IMR-90 (cell line): ENCODE results near the gene WBP2. TPM values are rescaled to one million over a fixed set of nuclear protein-coding genes. Genes with fewer than 3 reads are reported as not detected.
A peak's percentile ranks its signal among the peaks of the same experiment; 100 is the strongest.

Experiments used
- ATAC-seq: fragments of 200-7000 bp; cut with Tn5 transposase; 2 replicates; pipeline ENCODE4 v1.9.1; 2020; ENCODE audit warnings: low read depth, mild to moderate bottlenecking, moderate library complexity
- BruUV-seq: library from RNA; stranded (reverse); fragments of 400-500 nt; replicated peaks from 2 replicates; lab custom pipeline; 2021; lab: Mats Ljungman, UMichigan
- CTCF ChIA-PET: fragments of 300-600 bp; formaldehyde crosslinking; extraction: SDS; loops from one replicate; lab custom pipeline; 2021; ENCODE audit warnings: antibody characterized with exemption; lab: Yijun Ruan, JAX
- POLR2A ChIA-PET: fragments of 300-600 bp; sonication (Branson Sonifier 250); formaldehyde crosslinking; loops from one replicate; lab custom pipeline; 2022; ENCODE audit warnings: antibody characterized with exemption; ENCODE audit not compliant: unreplicated experiment; lab: Charles Lee
- DNase-seq: peaks from one replicate; pipeline ENCODE4 v3.0.0; 2013
- H2AFZ ChIP-seq: replicated peaks from 2 replicates; pipeline ENCODE3; 2013; ENCODE audit warnings: low read length, mild to moderate bottlenecking; ENCODE audit not compliant: poor library complexity
- H2AK5ac ChIP-seq: 2 replicates; pipeline ENCODE4 v1.6.1; 2013; ENCODE audit warnings: low read depth, low read length, inconsistent platforms
- H2AK9ac ChIP-seq: replicated peaks from 2 replicates; pipeline ENCODE3; 2013; ENCODE audit warnings: mild to moderate bottlenecking, low read depth, low read length, moderate library complexity; ENCODE audit not compliant: poor library complexity
- H2BK120ac ChIP-seq: 2 replicates; pipeline ENCODE4 v1.6.1; 2013; ENCODE audit warnings: low read depth, low read length, inconsistent platforms
- H2BK15ac ChIP-seq: 3 replicates; pipeline ENCODE4 v1.6.1; 2013; ENCODE audit warnings: low read depth, low read length, inconsistent platforms
- H2BK20ac ChIP-seq: 2 replicates; pipeline ENCODE4 v1.6.1; 2013; ENCODE audit warnings: low read depth, mild to moderate bottlenecking, inconsistent platforms, low read length, moderate library complexity
- H2BK5ac ChIP-seq: 2 replicates; pipeline ENCODE4 v1.6.1; 2013; ENCODE audit warnings: mild to moderate bottlenecking, low read depth, low read length, inconsistent platforms; ENCODE audit not compliant: poor library complexity, severe bottlenecking
- H3K14ac ChIP-seq: replicated peaks from 2 replicates; pipeline ENCODE4 v1.6.1; 2013; ENCODE audit warnings: low read depth, low read length, inconsistent platforms
- H3K18ac ChIP-seq: 2 replicates; pipeline ENCODE4 v1.6.1; 2013; ENCODE audit warnings: low read depth, low read length, control low read depth
- H3K23ac ChIP-seq: 2 replicates; pipeline ENCODE4 v1.6.1; 2013; ENCODE audit warnings: low read depth, low read length, inconsistent platforms
- H3K27ac ChIP-seq: 2 replicates; pipeline ENCODE4 v1.5.1; 2013; ENCODE audit warnings: mild to moderate bottlenecking, control low read depth, low read length; ENCODE audit not compliant: insufficient read depth
- H3K27me3 ChIP-seq: 2 replicates; pipeline ENCODE4 v1.6.1; 2013; ENCODE audit warnings: low read length; ENCODE audit not compliant: control insufficient read depth, insufficient read depth
- H3K36me3 ChIP-seq: 2 replicates; pipeline ENCODE4 v1.6.1; 2013; ENCODE audit warnings: low read length, mixed read lengths; ENCODE audit not compliant: control insufficient read depth, insufficient read depth
- H3K4ac ChIP-seq: 2 replicates; pipeline ENCODE4 v1.6.1; 2013; ENCODE audit warnings: low read depth, low read length, inconsistent platforms
- H3K4me1 ChIP-seq: 2 replicates; pipeline ENCODE4 v1.6.1; 2013; ENCODE audit warnings: low read length, mixed read lengths; ENCODE audit not compliant: control insufficient read depth, insufficient read depth
- H3K4me2 ChIP-seq: 2 replicates; pipeline ENCODE4 v1.6.1; 2013; ENCODE audit warnings: low read depth, mild to moderate bottlenecking, control low read depth, low read length, moderate library complexity
- H3K4me3 ChIP-seq: 2 replicates; pipeline ENCODE4 v1.5.1; 2013; ENCODE audit warnings: low read depth, mild to moderate bottlenecking, control low read depth, low read length, moderate library complexity; ENCODE audit not compliant: insufficient read depth
- H3K56ac ChIP-seq: 2 replicates; pipeline ENCODE4 v1.6.1; 2013; ENCODE audit warnings: low read length, inconsistent platforms; ENCODE audit not compliant: insufficient read depth; ENCODE audit errors: extremely low read depth
- H3K79me1 ChIP-seq, 2 experiments: 2 replicates each; pipeline ENCODE4 v1.6.1; 2013; ENCODE audit warnings: low read length in 2 of 2, inconsistent platforms in 1 of 2, low read depth in 1 of 2
- H3K9ac ChIP-seq: 2 replicates; pipeline ENCODE4 v1.6.1; 2013; ENCODE audit warnings: low read depth, low read length, control low read depth
- H3K9me1 ChIP-seq: 2 replicates; pipeline ENCODE4 v1.6.1; 2013; ENCODE audit warnings: low read length, inconsistent platforms; ENCODE audit not compliant: insufficient read depth
- H3K9me3 ChIP-seq: 2 replicates; pipeline ENCODE4 v1.6.1; 2013; ENCODE audit warnings: low read length; ENCODE audit not compliant: control insufficient read depth, insufficient read depth
- H4K20me1 ChIP-seq: 2 replicates; pipeline ENCODE4 v1.6.1; 2013; ENCODE audit warnings: low read length, inconsistent platforms; ENCODE audit not compliant: insufficient read depth
- H4K5ac ChIP-seq: 2 replicates; pipeline ENCODE4 v1.6.1; 2013; ENCODE audit warnings: mild to moderate bottlenecking, low read depth, low read length, control low read depth
- H4K8ac ChIP-seq, 2 experiments: 2 replicates each; pipeline ENCODE4 v1.6.1; 2013; ENCODE audit warnings: low read depth in 2 of 2, low read length in 2 of 2, control low read depth in 1 of 2, inconsistent platforms in 1 of 2
- H4K91ac ChIP-seq: 2 replicates; pipeline ENCODE4 v1.6.1; 2013; ENCODE audit warnings: low read depth, low read length, inconsistent platforms; ENCODE audit not compliant: insufficient read depth
- MAFK ChIP-seq: IDR thresholded peaks from 2 replicates; pipeline ENCODE4 v1.6.1; 2012; ENCODE audit warnings: low read depth, low read length, improper control_type of control experiment
- MAZ ChIP-seq: IDR thresholded peaks from 2 replicates; pipeline ENCODE4 v1.6.1; 2012; ENCODE audit warnings: low read depth, mild to moderate bottlenecking, low read length, improper control_type of control experiment, moderate library complexity, borderline replicate concordance
- RFX5 ChIP-seq: IDR thresholded peaks from 2 replicates; pipeline ENCODE4 v1.8.0; 2012; ENCODE audit warnings: low read depth, mild to moderate bottlenecking, low read length, moderate library complexity
- WGBS, 2 experiments: methylation state at CpG; one replicate each; pipeline versions ENCODE4 v1.1.5 to v1.1.7; 2013; ENCODE audit warnings: missing lambda C conversion rate in 2 of 2; ENCODE audit not compliant: insufficient read length in 1 of 2; ENCODE audit errors: extremely low coverage in 2 of 2; 5-methylcytosine and 5-hydroxymethylcytosine counted together
- dilution Hi-C: fragments of 300-500 bp; cut with HindIII; formaldehyde crosslinking; loops from one replicate; pipeline ENCODE4 v1.14.3; 2018; ENCODE audit warnings: low sequenced_read_pairs; ENCODE audit not compliant: unreplicated experiment
- in situ Hi-C: fragments of 300-500 bp; cut with MboI; formaldehyde crosslinking; loops from 3 replicates; pipeline ENCODE4 v1.14.3; 2019; ENCODE audit warnings: low sequenced_read_pairs, inconsistent platforms, mixed read lengths
- intact Hi-C: fragments of 100-400 bp; cut with micrococcal nuclease; formaldehyde crosslinking; loops from 2 replicates; pipeline ENCODE4 v1.10.0; 2022
- polyA plus RNA-seq, 3 experiments: library from polyadenylated mRNA; depleted of rRNA; stranded (reverse); fragments of >200 nt; gene quantifications; 2 replicates each; pipeline ENCODE4 v1.2.3, GENCODE V29; 2012; ENCODE audit warnings: low replicate concordance in 1 of 3
- total RNA-seq: library from RNA; depleted of rRNA; stranded (reverse); fragments of >200 nt; gene quantifications from 2 replicates; pipeline ENCODE4 v1.2.3, GENCODE V29; 2012

Gene WBP2
- total and polyA plus RNA-seq, 2 of the 4 experiments (the other 2 are of a cell fraction): 9.0 to 35.5 TPM

DNA sequence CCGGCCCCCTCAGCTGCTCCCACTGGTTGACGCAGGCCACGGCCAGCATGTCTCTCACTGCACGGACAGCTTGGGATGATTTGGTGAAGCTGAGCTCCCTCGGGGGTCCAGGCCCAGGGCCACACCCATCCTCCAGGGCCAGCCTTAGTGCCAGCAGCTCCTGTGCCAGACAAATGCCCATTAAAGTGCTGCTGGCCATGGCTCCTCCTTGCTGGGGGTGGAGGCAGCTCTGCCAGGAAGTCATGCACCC, 20.7 kb upstream of the WBP2 start:
- Histone ChIP-seq H3K36me3 (peaks cover 6% of the 10 kb centered on the region; the same call in 1 of the 2 replicates), H3K9me3 (no peaks in the 10 kb centered on the region), H3K18ac (no peak overlapping the region), H3K14ac (no peak overlapping the region), H4K5ac (no peak overlapping the region), H3K27ac (no peak overlapping the region), H2AFZ (no peak overlapping the region), H2AK9ac (no peak overlapping the region), H2BK5ac (no peak overlapping the region), H3K23ac (no peak overlapping the region), H3K9me1 (peaks cover 3% of the 10 kb centered on the region), H3K79me1 (peaks cover 0 to 32% of the 10 kb centered on the region in 2 experiments; a peak in 3 of 4 replicates), H2BK20ac (no peak overlapping the region), H4K20me1 (peaks cover 10% of the 10 kb centered on the region; the same call in 1 of the 2 replicates), H2BK15ac (no peak overlapping the region), H4K91ac (no peak overlapping the region), H3K4me3 (no peak overlapping the region), H3K4me2 (no peak overlapping the region; the same call in 1 of the 2 replicates), H2BK120ac (no peak overlapping the region), H3K56ac (no peak overlapping the region), H4K8ac (no peak overlapping the region; a peak in 1 of 4 replicates), H3K4me1 (peaks cover 26% of the 10 kb centered on the region), H3K27me3 (peaks cover 3% of the 10 kb centered on the region), H3K4ac (no peak overlapping the region), H2AK5ac (peak overlapping the region; percentile 98; the same call in 1 of the 2 replicates), H3K9ac (no peak overlapping the region)
- no CpG with 5 or more reads among the region's 5 CpGs for WGBS, 2 experiments
- no TSS peak for BruUV-seq
- dilution Hi-C loops (no loop called here), in situ Hi-C loops (no loop called here), intact Hi-C loops (loop anchor here (10.0 kb wide), 1 partner anchor 91 kb away; the partner anchor contains the start of gene UNK)
- CTCF ChIA-PET: interaction anchor here (1.5 kb wide), 1 partner anchor 20 kb away, joined by 9 read pairs; the partner anchor contains the start of gene WBP2
- ATAC-seq (no peak), DNase-seq (no peak)
- POLR2A ChIA-PET: interaction anchor here (0.6 kb wide), 1 partner anchor 18 kb away, joined by 4 read pairs; no protein-coding TSS in a partner anchor
- TF ChIP-seq RFX5 (no peak), MAZ (no peak), MAFK (no peak)
